B cell (primary cell): Measurements from ENCODE around the gene TSHZ1. TPM values are rescaled to one million over a fixed set of nuclear protein-coding genes. Genes with fewer than 3 reads are reported as not detected.

ENCODE experiments used
- ATAC-seq: fragments of 200-7000 bp; cut with Tn5 transposase; one replicate; pipeline ENCODE4 v1.10.0; 2021; ENCODE audit warnings: low read depth, mild to moderate bottlenecking, moderate number of reproducible peaks, moderate library complexity
- CTCF ChIA-PET: fragments of 350-600 bp; sonication (Branson Sonifier 250); formaldehyde crosslinking; loops from one replicate; lab custom pipeline; 2021; ENCODE audit warnings: antibody characterized with exemption, inconsistent platforms; lab: Charles Lee
- POLR2A ChIA-PET: fragments of 350-600 bp; sonication (Branson Sonifier 250); formaldehyde crosslinking; loops from one replicate; lab custom pipeline; 2021; ENCODE audit warnings: antibody characterized with exemption; lab: Charles Lee
- DNase-seq: peaks from one replicate; pipeline ENCODE4 v3.0.0; 2013
- H2AFZ ChIP-seq: 2 replicates; pipeline ENCODE4 v1.6.1; 2012; ENCODE audit warnings: mild to moderate bottlenecking, low read depth, low read length; ENCODE audit not compliant: insufficient read depth, poor library complexity, severe bottlenecking
- H3K27ac ChIP-seq, 2 donors: 1 replicate in 1 of 2; 2 replicates in 1 of 2; pipeline ENCODE4 v1.5.1; 2012 to 2013; ENCODE audit warnings: low read length in 2 of 2, mild to moderate bottlenecking in 2 of 2, moderate library complexity in 1 of 2
- H3K27me3 ChIP-seq, 4 experiments: fragments of 200-600 bp in 1 of 4; sonication (generic) in 1 of 4; replicated peaks in 1 of 4; 1 replicate in 2 of 4; 2 replicates in 2 of 4; pipeline versions ENCODE4 v1.6.1 to v1.7.0; 2013 to 2016; ENCODE audit warnings: low read length in 3 of 4, mild to moderate bottlenecking in 2 of 4, mixed read lengths in 1 of 4, moderate library complexity in 1 of 4; ENCODE audit not compliant: insufficient read depth in 4 of 4, control insufficient read depth in 3 of 4; ENCODE audit errors: control extremely low read depth in 1 of 4
- H3K36me3 ChIP-seq, 2 experiments: replicated peaks in 1 of 2; 1 replicate in 1 of 2; 2 replicates in 1 of 2; pipeline versions ENCODE4 v1.6.1 to v1.7.1; 2013; ENCODE audit warnings: low read length in 1 of 2; ENCODE audit not compliant: insufficient read depth in 2 of 2, control insufficient read depth in 1 of 2; ENCODE audit errors: control extremely low read depth in 1 of 2, extremely low read depth in 1 of 2
- H3K4me1 ChIP-seq, 2 donors: fragments of 200-600 bp in 1 of 2; sonication (generic) in 1 of 2; 1 replicate in 1 of 2; 2 replicates in 1 of 2; pipeline versions ENCODE4 v1.5.1 to v1.6.1; 2013 to 2017; ENCODE audit warnings: low read length in 2 of 2; ENCODE audit not compliant: control insufficient read depth in 2 of 2, insufficient read depth in 2 of 2
- H3K4me2 ChIP-seq: replicated peaks from 2 replicates; pipeline ENCODE3; 2012; ENCODE audit warnings: mild to moderate bottlenecking, low read depth, low read length; ENCODE audit not compliant: poor library complexity, severe bottlenecking
- H3K4me3 ChIP-seq, 5 experiments: fragments of 200-600 bp in 1 of 5; sonication (generic) in 1 of 5; 1 replicate in 3 of 5; 2 replicates in 2 of 5; pipeline versions ENCODE4 v1.5.1 to v1.7.0; 2011 to 2016; ENCODE audit warnings: low read length in 4 of 5, mild to moderate bottlenecking in 4 of 5, low read depth in 2 of 5, control low read depth in 1 of 5, moderate library complexity in 1 of 5; ENCODE audit not compliant: insufficient read depth in 1 of 5; ENCODE audit errors: control extremely low read depth in 1 of 5, extremely low read depth in 1 of 5
- H3K79me2 ChIP-seq: fragments of 200-600 bp; sonication (generic); one replicate; pipeline ENCODE4 v1.6.0; 2016; ENCODE audit warnings: low read length; ENCODE audit not compliant: control insufficient read depth, insufficient read depth
- H3K9ac ChIP-seq: fragments of 200-600 bp; sonication (generic); 2 replicates; pipeline ENCODE4 v1.6.1; 2017; ENCODE audit warnings: mild to moderate bottlenecking, low read length, moderate library complexity
- H3K9me3 ChIP-seq, 3 donors: one replicate each; pipeline versions ENCODE4 v1.6.1 to v1.7.1; 2013; ENCODE audit warnings: low read length in 2 of 3; ENCODE audit not compliant: control insufficient read depth in 2 of 3, insufficient read depth in 1 of 3; ENCODE audit errors: control extremely low read depth in 1 of 3
- H4K20me1 ChIP-seq: 2 replicates; pipeline ENCODE4 v1.6.0; 2012; ENCODE audit warnings: mild to moderate bottlenecking, low read length; ENCODE audit not compliant: insufficient read depth, control insufficient read depth, poor library complexity, severe bottlenecking
- H3K27ac Mint-ChIP-seq: one replicate; pipeline ENCODE4 v1.8.0; 2021; ENCODE audit warnings: mixed read lengths
- H3K27me3 Mint-ChIP-seq: one replicate; pipeline ENCODE4 v1.8.0; 2021; ENCODE audit warnings: mixed read lengths
- H3K4me1 Mint-ChIP-seq: one replicate; pipeline ENCODE4 v1.8.0; 2021; ENCODE audit warnings: mixed read lengths
- H3K4me3 Mint-ChIP-seq: one replicate; pipeline ENCODE4 v1.8.0; 2021; ENCODE audit warnings: mixed read lengths
- H3K9me3 Mint-ChIP-seq: one replicate; pipeline ENCODE4 v1.8.0; 2022; ENCODE audit warnings: mixed read lengths; ENCODE audit not compliant: insufficient read depth
- EZH2 ChIP-seq: IDR thresholded peaks from 2 replicates; pipeline ENCODE4 v1.6.1; 2012; ENCODE audit warnings: borderline replicate concordance, low read depth, mild to moderate bottlenecking, moderate library complexity, low read length; ENCODE audit not compliant: insufficient read depth, poor library complexity, severe bottlenecking
- WGBS: methylation state at CpG from one replicate; pipeline ENCODE4 v1.1.5; 2013; ENCODE audit warnings: missing lambda C conversion rate; ENCODE audit not compliant: insufficient coverage; 5-methylcytosine and 5-hydroxymethylcytosine counted together
- intact Hi-C: fragments of 100-400 bp; cut with micrococcal nuclease; formaldehyde crosslinking; loops from one replicate; pipeline ENCODE4 v1.10.0; 2022
- polyA plus RNA-seq: library from polyadenylated mRNA; depleted of rRNA; stranded (reverse); fragments of >200 nt; gene quantifications from 2 replicates; pipeline ENCODE4 v1.2.3, GENCODE V29; 2012
- total RNA-seq, 2 donors: library from RNA; stranded (reverse); fragments of 120-200 nt in 1 of 2; gene quantifications; 1 replicate in 1 of 2; 2 replicates in 1 of 2; pipeline versions ENCODE4 v1.2.3 to v1.2.4, GENCODE V29; 2013 to 2022
- TF ChIP-seq, protein P1 (sequence below): fragments of 200-600 bp; IDR thresholded peaks from one replicate; pipeline ENCODE4 v1.8.0; 2022; ENCODE audit warnings: antibody characterized with exemption, mild to moderate bottlenecking

Gene TSHZ1
- total and polyA plus RNA-seq, 2 donors (not counting 1 experiment from before 2014, with no cell fraction given) = 5.3 to 9.8 TPM

DNA sequence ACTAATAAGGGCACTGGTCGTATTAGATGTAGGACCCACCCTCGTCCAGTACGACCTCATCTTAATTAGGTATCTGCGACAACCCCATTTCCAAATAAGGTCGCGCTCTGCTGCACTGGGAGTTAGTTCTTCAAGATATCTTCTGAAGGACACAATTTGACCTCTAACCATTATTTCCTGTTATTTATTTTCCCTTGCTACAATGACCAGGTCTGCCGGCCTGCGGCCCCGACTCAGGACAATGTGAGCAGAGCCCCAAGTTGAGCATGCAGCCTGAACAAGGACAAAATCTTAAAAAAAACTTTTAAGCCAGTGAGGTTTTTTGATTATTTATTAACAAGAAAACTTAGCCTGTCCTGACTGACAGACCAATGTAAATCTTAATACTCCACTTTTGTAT is 109.3 kb downstream of the TSHZ1 start:
- ChIA-PET POLR2A (no interaction called here), CTCF (no interaction called here)
- TF ChIP-seq, protein P1, sequence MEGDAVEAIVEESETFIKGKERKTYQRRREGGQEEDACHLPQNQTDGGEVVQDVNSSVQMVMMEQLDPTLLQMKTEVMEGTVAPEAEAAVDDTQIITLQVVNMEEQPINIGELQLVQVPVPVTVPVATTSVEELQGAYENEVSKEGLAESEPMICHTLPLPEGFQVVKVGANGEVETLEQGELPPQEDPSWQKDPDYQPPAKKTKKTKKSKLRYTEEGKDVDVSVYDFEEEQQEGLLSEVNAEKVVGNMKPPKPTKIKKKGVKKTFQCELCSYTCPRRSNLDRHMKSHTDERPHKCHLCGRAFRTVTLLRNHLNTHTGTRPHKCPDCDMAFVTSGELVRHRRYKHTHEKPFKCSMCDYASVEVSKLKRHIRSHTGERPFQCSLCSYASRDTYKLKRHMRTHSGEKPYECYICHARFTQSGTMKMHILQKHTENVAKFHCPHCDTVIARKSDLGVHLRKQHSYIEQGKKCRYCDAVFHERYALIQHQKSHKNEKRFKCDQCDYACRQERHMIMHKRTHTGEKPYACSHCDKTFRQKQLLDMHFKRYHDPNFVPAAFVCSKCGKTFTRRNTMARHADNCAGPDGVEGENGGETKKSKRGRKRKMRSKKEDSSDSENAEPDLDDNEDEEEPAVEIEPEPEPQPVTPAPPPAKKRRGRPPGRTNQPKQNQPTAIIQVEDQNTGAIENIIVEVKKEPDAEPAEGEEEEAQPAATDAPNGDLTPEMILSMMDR = no peak
- no peak for TF ChIP-seq EZH2
- Mint-ChIP-seq H3K9me3 (no peaks in the 10 kb centered on the region), H3K4me1 (no peaks in the 10 kb centered on the region), H3K4me3 (no peak overlapping the region), H3K27ac (no peak overlapping the region), H3K27me3 (peaks cover 13% of the 10 kb centered on the region)
- intact Hi-C loops = no loop called here
- no peaks in the 10 kb centered on the region for H3K27me3 ChIP-seq
- 96% methylated on average over 6 of the region's 9 CpGs for WGBS
- ATAC-seq (no peak), DNase-seq (no peak)
- H3K4me2 ChIP-seq = no peak overlapping the region
- no peaks in the 10 kb centered on the region for H4K20me1 ChIP-seq
- no peaks in the 10 kb centered on the region for H3K4me1 ChIP-seq
- no peaks in the 10 kb centered on the region for H3K79me2 ChIP-seq
- H3K4me3 ChIP-seq = no peak overlapping the region
- no peak overlapping the region for H3K9ac ChIP-seq
- H3K27ac ChIP-seq = no peak overlapping the region
- no peak overlapping the region for H2AFZ ChIP-seq
- H3K36me3 ChIP-seq = no peaks in the 10 kb centered on the region
- H3K9me3 ChIP-seq = peaks cover 0 to 4% (median 0%) of the 10 kb centered on the region in 3 donors

- Histone ChIP-seq H3K4me3 (no peak overlapping the region), H2AFZ (no peak overlapping the region), H3K27ac (no peak overlapping the region), H3K4me2 (no peak overlapping the region), H3K36me3 (no peaks in the 10 kb centered on the region), H3K9me3 (peaks cover 0 to 4% (median 0%) of the 10 kb centered on the region in 3 donors), H3K79me2 (no peaks in the 10 kb centered on the region), H3K27me3 (no peaks in the 10 kb centered on the region), H4K20me1 (no peaks in the 10 kb centered on the region), H3K4me1 (no peaks in the 10 kb centered on the region), H3K9ac (no peak overlapping the region)
- ChIA-PET CTCF (no interaction called here), POLR2A (no interaction called here)
- no peak for DNase-seq
- no peak for ATAC-seq
- Mint-ChIP-seq H3K27ac (no peak overlapping the region), H3K27me3 (peaks cover 13% of the 10 kb centered on the region), H3K4me3 (no peak overlapping the region), H3K9me3 (no peaks in the 10 kb centered on the region), H3K4me1 (no peaks in the 10 kb centered on the region)
- intact Hi-C loops = no loop called here
- TF ChIP-seq, protein P1 = no peak
- no peak for TF ChIP-seq EZH2
- 96% methylated on average over 3 of the region's 9 CpGs for WGBS
Measured at GRCh38 chr18:75320506-75320905, 109.9 kb downstream of the TSHZ1 start.
